IMR-90 (cell line): ENCODE measurements around the gene CFAP161. TPM values are rescaled to one million over a fixed set of nuclear protein-coding genes. Genes with fewer than 3 reads are reported as not detected.

Source experiments
- ATAC-seq: fragments of 200-7000 bp; cut with Tn5 transposase; 2 replicates; pipeline ENCODE4 v1.9.1; 2020; ENCODE audit warnings: low read depth, mild to moderate bottlenecking, moderate library complexity
- BruUV-seq: library from RNA; stranded (reverse); fragments of 400-500 nt; replicated peaks from 2 replicates; lab custom pipeline; 2021; lab: Mats Ljungman, UMichigan
- CTCF ChIA-PET: fragments of 300-600 bp; formaldehyde crosslinking; extraction: SDS; loops from one replicate; lab custom pipeline; 2021; ENCODE audit warnings: antibody characterized with exemption; lab: Yijun Ruan, JAX
- POLR2A ChIA-PET: fragments of 300-600 bp; sonication (Branson Sonifier 250); formaldehyde crosslinking; loops from one replicate; lab custom pipeline; 2022; ENCODE audit warnings: antibody characterized with exemption; ENCODE audit not compliant: unreplicated experiment; lab: Charles Lee
- DNase-seq: peaks from one replicate; pipeline ENCODE4 v3.0.0; 2013
- H2AFZ ChIP-seq: replicated peaks from 2 replicates; pipeline ENCODE3; 2013; ENCODE audit warnings: low read length, mild to moderate bottlenecking; ENCODE audit not compliant: poor library complexity
- H2AK5ac ChIP-seq: 2 replicates; pipeline ENCODE4 v1.6.1; 2013; ENCODE audit warnings: low read depth, low read length, inconsistent platforms
- H2AK9ac ChIP-seq: replicated peaks from 2 replicates; pipeline ENCODE3; 2013; ENCODE audit warnings: mild to moderate bottlenecking, low read depth, low read length, moderate library complexity; ENCODE audit not compliant: poor library complexity
- H2BK120ac ChIP-seq: 2 replicates; pipeline ENCODE4 v1.6.1; 2013; ENCODE audit warnings: low read depth, low read length, inconsistent platforms
- H2BK15ac ChIP-seq: 3 replicates; pipeline ENCODE4 v1.6.1; 2013; ENCODE audit warnings: low read depth, low read length, inconsistent platforms
- H2BK20ac ChIP-seq: 2 replicates; pipeline ENCODE4 v1.6.1; 2013; ENCODE audit warnings: low read depth, mild to moderate bottlenecking, inconsistent platforms, low read length, moderate library complexity
- H2BK5ac ChIP-seq: 2 replicates; pipeline ENCODE4 v1.6.1; 2013; ENCODE audit warnings: mild to moderate bottlenecking, low read depth, low read length, inconsistent platforms; ENCODE audit not compliant: poor library complexity, severe bottlenecking
- H3K14ac ChIP-seq: replicated peaks from 2 replicates; pipeline ENCODE4 v1.6.1; 2013; ENCODE audit warnings: low read depth, low read length, inconsistent platforms
- H3K18ac ChIP-seq: 2 replicates; pipeline ENCODE4 v1.6.1; 2013; ENCODE audit warnings: low read depth, low read length, control low read depth
- H3K23ac ChIP-seq: 2 replicates; pipeline ENCODE4 v1.6.1; 2013; ENCODE audit warnings: low read depth, low read length, inconsistent platforms
- H3K27ac ChIP-seq: 2 replicates; pipeline ENCODE4 v1.5.1; 2013; ENCODE audit warnings: mild to moderate bottlenecking, control low read depth, low read length; ENCODE audit not compliant: insufficient read depth
- H3K27me3 ChIP-seq: 2 replicates; pipeline ENCODE4 v1.6.1; 2013; ENCODE audit warnings: low read length; ENCODE audit not compliant: control insufficient read depth, insufficient read depth
- H3K36me3 ChIP-seq: 2 replicates; pipeline ENCODE4 v1.6.1; 2013; ENCODE audit warnings: low read length, mixed read lengths; ENCODE audit not compliant: control insufficient read depth, insufficient read depth
- H3K4ac ChIP-seq: 2 replicates; pipeline ENCODE4 v1.6.1; 2013; ENCODE audit warnings: low read depth, low read length, inconsistent platforms
- H3K4me1 ChIP-seq: 2 replicates; pipeline ENCODE4 v1.6.1; 2013; ENCODE audit warnings: low read length, mixed read lengths; ENCODE audit not compliant: control insufficient read depth, insufficient read depth
- H3K4me2 ChIP-seq: 2 replicates; pipeline ENCODE4 v1.6.1; 2013; ENCODE audit warnings: low read depth, mild to moderate bottlenecking, control low read depth, low read length, moderate library complexity
- H3K4me3 ChIP-seq: 2 replicates; pipeline ENCODE4 v1.5.1; 2013; ENCODE audit warnings: low read depth, mild to moderate bottlenecking, control low read depth, low read length, moderate library complexity; ENCODE audit not compliant: insufficient read depth
- H3K56ac ChIP-seq: 2 replicates; pipeline ENCODE4 v1.6.1; 2013; ENCODE audit warnings: low read length, inconsistent platforms; ENCODE audit not compliant: insufficient read depth; ENCODE audit errors: extremely low read depth
- H3K79me1 ChIP-seq, 2 experiments: 2 replicates each; pipeline ENCODE4 v1.6.1; 2013; ENCODE audit warnings: low read length in 2 of 2, inconsistent platforms in 1 of 2, low read depth in 1 of 2
- H3K9ac ChIP-seq: 2 replicates; pipeline ENCODE4 v1.6.1; 2013; ENCODE audit warnings: low read depth, low read length, control low read depth
- H3K9me1 ChIP-seq: 2 replicates; pipeline ENCODE4 v1.6.1; 2013; ENCODE audit warnings: low read length, inconsistent platforms; ENCODE audit not compliant: insufficient read depth
- H3K9me3 ChIP-seq: 2 replicates; pipeline ENCODE4 v1.6.1; 2013; ENCODE audit warnings: low read length; ENCODE audit not compliant: control insufficient read depth, insufficient read depth
- H4K20me1 ChIP-seq: 2 replicates; pipeline ENCODE4 v1.6.1; 2013; ENCODE audit warnings: low read length, inconsistent platforms; ENCODE audit not compliant: insufficient read depth
- H4K5ac ChIP-seq: 2 replicates; pipeline ENCODE4 v1.6.1; 2013; ENCODE audit warnings: mild to moderate bottlenecking, low read depth, low read length, control low read depth
- H4K8ac ChIP-seq, 2 experiments: 2 replicates each; pipeline ENCODE4 v1.6.1; 2013; ENCODE audit warnings: low read depth in 2 of 2, low read length in 2 of 2, control low read depth in 1 of 2, inconsistent platforms in 1 of 2
- H4K91ac ChIP-seq: 2 replicates; pipeline ENCODE4 v1.6.1; 2013; ENCODE audit warnings: low read depth, low read length, inconsistent platforms; ENCODE audit not compliant: insufficient read depth
- BHLHE40 ChIP-seq: fragments of 150-350 bp; IDR thresholded peaks from 2 replicates; pipeline ENCODE4 v1.6.1; 2016; ENCODE audit warnings: mild to moderate bottlenecking, low read depth, low read length
- CEBPB ChIP-seq: IDR thresholded peaks from 2 replicates; pipeline ENCODE4 v1.6.1; 2012; ENCODE audit warnings: low read depth, low read length, improper control_type of control experiment
- CHD1 ChIP-seq: IDR thresholded peaks from 2 replicates; pipeline ENCODE4 v1.6.1; 2012; ENCODE audit warnings: low read depth, low read length, improper control_type of control experiment
- FOS ChIP-seq: fragments of 150-350 bp; IDR thresholded peaks from 2 replicates; pipeline ENCODE4 v1.6.1; 2016; ENCODE audit warnings: low read depth, low read length
- MAFK ChIP-seq: IDR thresholded peaks from 2 replicates; pipeline ENCODE4 v1.6.1; 2012; ENCODE audit warnings: low read depth, low read length, improper control_type of control experiment
- MAZ ChIP-seq: IDR thresholded peaks from 2 replicates; pipeline ENCODE4 v1.6.1; 2012; ENCODE audit warnings: low read depth, mild to moderate bottlenecking, low read length, improper control_type of control experiment, moderate library complexity, borderline replicate concordance
- MXI1 ChIP-seq: IDR thresholded peaks from 2 replicates; pipeline ENCODE4 v1.6.1; 2012; ENCODE audit warnings: low read depth, mild to moderate bottlenecking, low read length, moderate library complexity, borderline replicate concordance
- NFE2L2 ChIP-seq: fragments of 150-350 bp; IDR thresholded peaks from 2 replicates; pipeline ENCODE4 v1.6.1; 2016; ENCODE audit warnings: low read depth, mild to moderate bottlenecking, low read length
- POLR2A ChIP-seq: IDR thresholded peaks from 2 replicates; pipeline ENCODE4 v1.6.1; 2012; ENCODE audit warnings: mild to moderate bottlenecking, low read depth, low read length
- RAD21 ChIP-seq: IDR thresholded peaks from 2 replicates; pipeline ENCODE4 v1.6.1; 2012; ENCODE audit warnings: low read length, improper control_type of control experiment
- RCOR1 ChIP-seq: IDR thresholded peaks from 2 replicates; pipeline ENCODE4 v1.6.1; 2012; ENCODE audit warnings: mild to moderate bottlenecking, low read length, improper control_type of control experiment; ENCODE audit not compliant: insufficient replicate concordance
- RFX5 ChIP-seq: IDR thresholded peaks from 2 replicates; pipeline ENCODE4 v1.8.0; 2012; ENCODE audit warnings: low read depth, mild to moderate bottlenecking, low read length, moderate library complexity
- SMC3 ChIP-seq: fragments of 150-350 bp; IDR thresholded peaks from 2 replicates; pipeline ENCODE4 v1.6.1; 2016; ENCODE audit warnings: low read depth, mild to moderate bottlenecking, antibody characterized with exemption, low read length, moderate library complexity
- WGBS, 2 experiments: methylation state at CpG; one replicate each; pipeline versions ENCODE4 v1.1.5 to v1.1.7; 2013; ENCODE audit warnings: missing lambda C conversion rate in 2 of 2; ENCODE audit not compliant: insufficient read length in 1 of 2; ENCODE audit errors: extremely low coverage in 2 of 2; 5-methylcytosine and 5-hydroxymethylcytosine counted together
- dilution Hi-C: fragments of 300-500 bp; cut with HindIII; formaldehyde crosslinking; loops from one replicate; pipeline ENCODE4 v1.14.3; 2018; ENCODE audit warnings: low sequenced_read_pairs; ENCODE audit not compliant: unreplicated experiment
- in situ Hi-C: fragments of 300-500 bp; cut with MboI; formaldehyde crosslinking; loops from 3 replicates; pipeline ENCODE4 v1.14.3; 2019; ENCODE audit warnings: low sequenced_read_pairs, inconsistent platforms, mixed read lengths
- intact Hi-C: fragments of 100-400 bp; cut with micrococcal nuclease; formaldehyde crosslinking; loops from 2 replicates; pipeline ENCODE4 v1.10.0; 2022
- polyA plus RNA-seq, 3 experiments: library from polyadenylated mRNA; depleted of rRNA; stranded (reverse); fragments of >200 nt; gene quantifications; 2 replicates each; pipeline ENCODE4 v1.2.3, GENCODE V29; 2012; ENCODE audit warnings: low replicate concordance in 1 of 3
- total RNA-seq: library from RNA; depleted of rRNA; stranded (reverse); fragments of >200 nt; gene quantifications from 2 replicates; pipeline ENCODE4 v1.2.3, GENCODE V29; 2012
- TF ChIP-seq, protein P1 (sequence below): conservative IDR thresholded peaks from 2 replicates; pipeline ENCODE4 v1.5.1; 2012; ENCODE audit warnings: mild to moderate bottlenecking, low read depth, low read length, improper control_type of control experiment
- TF ChIP-seq, protein P2 (sequence below): fragments of 150-350 bp; IDR thresholded peaks from 2 replicates; pipeline ENCODE4 v1.6.1; 2016; ENCODE audit warnings: low read depth, mild to moderate bottlenecking, low read length, moderate library complexity, borderline replicate concordance
- TF ChIP-seq, protein P3 (sequence below): fragments of 150-350 bp; IDR thresholded peaks from 2 replicates; pipeline ENCODE4 v1.6.1; 2017; ENCODE audit warnings: mild to moderate bottlenecking, antibody characterized with exemption, low read length, low read depth

Gene CFAP161
- total and polyA plus RNA-seq, 2 of the 4 experiments (the other 2 are of a cell fraction), result not detected

DNA sequence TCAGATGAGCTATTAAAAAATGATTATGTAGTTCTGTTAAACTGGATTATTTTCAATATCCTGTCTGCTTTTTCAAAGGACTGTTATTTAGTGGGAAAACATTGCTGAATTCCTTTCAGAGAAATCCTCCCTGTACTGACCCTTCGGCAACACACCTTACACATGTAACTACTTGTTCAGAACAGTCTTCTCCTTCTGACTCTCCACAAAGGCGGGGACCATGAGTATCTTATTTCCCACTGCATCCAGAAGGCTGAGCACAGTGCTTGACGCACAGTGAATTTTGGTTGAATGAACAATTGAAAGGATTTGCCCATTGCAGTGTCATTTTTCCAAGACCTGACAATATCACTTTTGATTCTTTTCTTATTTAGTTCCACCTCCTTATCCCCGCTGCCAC, 23.1 kb upstream of the CFAP161 start:
- no peak overlapping the region for H2AK9ac ChIP-seq
- H3K27ac ChIP-seq, result no peak overlapping the region
- TF ChIP-seq POLR2A (no peak), CEBPB (no peak), RAD21 (no peak), CHD1 (no peak), SMC3 (no peak), MAZ (no peak), FOS (no peak), NFE2L2 (no peak), MAFK (no peak), BHLHE40 (no peak), RCOR1 (no peak), MXI1 (no peak), RFX5 (no peak)
- TF ChIP-seq, protein P1, sequence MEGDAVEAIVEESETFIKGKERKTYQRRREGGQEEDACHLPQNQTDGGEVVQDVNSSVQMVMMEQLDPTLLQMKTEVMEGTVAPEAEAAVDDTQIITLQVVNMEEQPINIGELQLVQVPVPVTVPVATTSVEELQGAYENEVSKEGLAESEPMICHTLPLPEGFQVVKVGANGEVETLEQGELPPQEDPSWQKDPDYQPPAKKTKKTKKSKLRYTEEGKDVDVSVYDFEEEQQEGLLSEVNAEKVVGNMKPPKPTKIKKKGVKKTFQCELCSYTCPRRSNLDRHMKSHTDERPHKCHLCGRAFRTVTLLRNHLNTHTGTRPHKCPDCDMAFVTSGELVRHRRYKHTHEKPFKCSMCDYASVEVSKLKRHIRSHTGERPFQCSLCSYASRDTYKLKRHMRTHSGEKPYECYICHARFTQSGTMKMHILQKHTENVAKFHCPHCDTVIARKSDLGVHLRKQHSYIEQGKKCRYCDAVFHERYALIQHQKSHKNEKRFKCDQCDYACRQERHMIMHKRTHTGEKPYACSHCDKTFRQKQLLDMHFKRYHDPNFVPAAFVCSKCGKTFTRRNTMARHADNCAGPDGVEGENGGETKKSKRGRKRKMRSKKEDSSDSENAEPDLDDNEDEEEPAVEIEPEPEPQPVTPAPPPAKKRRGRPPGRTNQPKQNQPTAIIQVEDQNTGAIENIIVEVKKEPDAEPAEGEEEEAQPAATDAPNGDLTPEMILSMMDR, result no peak
- TF ChIP-seq, protein P2, sequence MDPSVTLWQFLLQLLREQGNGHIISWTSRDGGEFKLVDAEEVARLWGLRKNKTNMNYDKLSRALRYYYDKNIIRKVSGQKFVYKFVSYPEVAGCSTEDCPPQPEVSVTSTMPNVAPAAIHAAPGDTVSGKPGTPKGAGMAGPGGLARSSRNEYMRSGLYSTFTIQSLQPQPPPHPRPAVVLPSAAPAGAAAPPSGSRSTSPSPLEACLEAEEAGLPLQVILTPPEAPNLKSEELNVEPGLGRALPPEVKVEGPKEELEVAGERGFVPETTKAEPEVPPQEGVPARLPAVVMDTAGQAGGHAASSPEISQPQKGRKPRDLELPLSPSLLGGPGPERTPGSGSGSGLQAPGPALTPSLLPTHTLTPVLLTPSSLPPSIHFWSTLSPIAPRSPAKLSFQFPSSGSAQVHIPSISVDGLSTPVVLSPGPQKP, result no peak
- TF ChIP-seq, protein P3, sequence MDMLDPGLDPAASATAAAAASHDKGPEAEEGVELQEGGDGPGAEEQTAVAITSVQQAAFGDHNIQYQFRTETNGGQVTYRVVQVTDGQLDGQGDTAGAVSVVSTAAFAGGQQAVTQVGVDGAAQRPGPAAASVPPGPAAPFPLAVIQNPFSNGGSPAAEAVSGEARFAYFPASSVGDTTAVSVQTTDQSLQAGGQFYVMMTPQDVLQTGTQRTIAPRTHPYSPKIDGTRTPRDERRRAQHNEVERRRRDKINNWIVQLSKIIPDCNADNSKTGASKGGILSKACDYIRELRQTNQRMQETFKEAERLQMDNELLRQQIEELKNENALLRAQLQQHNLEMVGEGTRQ, result no peak
- no peak overlapping the region for H3K18ac ChIP-seq
- H4K8ac ChIP-seq, result no peak overlapping the region
- 0 out of 2 replicates have a peak, but pooled peaks cover 7% of the 10 kb centered on the region for H3K9me1 ChIP-seq
- H3K4me1 ChIP-seq, result peaks cover 14% of the 10 kb centered on the region
- WGBS, 2 experiments, result 71% methylated on average over 1 of the region's 4 CpGs; no CpG with 5 or more reads in 1 of the 2 experiments
- no peak overlapping the region for H3K4me2 ChIP-seq
- ChIA-PET CTCF (interaction anchor here (1.2 to 4.4 kb wide), 3 partner anchors 42 to 155 kb away, joined by 3 to 34 read pairs (median 6); no protein-coding TSS in a partner anchor), POLR2A (no interaction called here)
- H2AK5ac ChIP-seq, result no peak overlapping the region
- no peak overlapping the region for H3K14ac ChIP-seq
- H3K27me3 ChIP-seq, result no peaks in the 10 kb centered on the region
- dilution Hi-C loops, result no loop called here
- no peaks in the 10 kb centered on the region for H3K36me3 ChIP-seq
- H4K5ac ChIP-seq, result no peak overlapping the region
- intact Hi-C loops, result no loop called here
- BruUV-seq, result no TSS peak
- H3K56ac ChIP-seq, result no peak overlapping the region
- no peak overlapping the region for H3K4me3 ChIP-seq
- H4K20me1 ChIP-seq, result no peaks in the 10 kb centered on the region
- no peak for ATAC-seq
- H2AFZ ChIP-seq, result no peak overlapping the region
- no peak overlapping the region for H3K4ac ChIP-seq
- in situ Hi-C loops, result no loop called here
- H2BK120ac ChIP-seq, result peak overlapping the region; percentile 6
- H2BK20ac ChIP-seq, result no peak overlapping the region
- no peak overlapping the region for H4K91ac ChIP-seq
- H2BK5ac ChIP-seq, result no peak overlapping the region
- no peak for DNase-seq
- no peak overlapping the region for H3K9ac ChIP-seq
- no peaks in the 10 kb centered on the region for H3K9me3 ChIP-seq
- no peaks in the 10 kb centered on the region for H3K79me1 ChIP-seq
- no peak overlapping the region for H2BK15ac ChIP-seq
- H3K23ac ChIP-seq, result no peak overlapping the region
